Measurements from ENCODE around the gene ZNF446. TPM values are rescaled to one million over a fixed set of nuclear protein-coding genes. Genes with fewer than 3 reads are reported as not detected.
"Not testable (repeated sequence)": the region's sequence is repeated elsewhere in the genome, so short reads cannot be mapped to it uniquely, and the experiment has no call there.

The ZNF446 gene
- total RNA-seq, 2 donors from 2014 or later = 13.9 to 17.3 TPM

DNA sequence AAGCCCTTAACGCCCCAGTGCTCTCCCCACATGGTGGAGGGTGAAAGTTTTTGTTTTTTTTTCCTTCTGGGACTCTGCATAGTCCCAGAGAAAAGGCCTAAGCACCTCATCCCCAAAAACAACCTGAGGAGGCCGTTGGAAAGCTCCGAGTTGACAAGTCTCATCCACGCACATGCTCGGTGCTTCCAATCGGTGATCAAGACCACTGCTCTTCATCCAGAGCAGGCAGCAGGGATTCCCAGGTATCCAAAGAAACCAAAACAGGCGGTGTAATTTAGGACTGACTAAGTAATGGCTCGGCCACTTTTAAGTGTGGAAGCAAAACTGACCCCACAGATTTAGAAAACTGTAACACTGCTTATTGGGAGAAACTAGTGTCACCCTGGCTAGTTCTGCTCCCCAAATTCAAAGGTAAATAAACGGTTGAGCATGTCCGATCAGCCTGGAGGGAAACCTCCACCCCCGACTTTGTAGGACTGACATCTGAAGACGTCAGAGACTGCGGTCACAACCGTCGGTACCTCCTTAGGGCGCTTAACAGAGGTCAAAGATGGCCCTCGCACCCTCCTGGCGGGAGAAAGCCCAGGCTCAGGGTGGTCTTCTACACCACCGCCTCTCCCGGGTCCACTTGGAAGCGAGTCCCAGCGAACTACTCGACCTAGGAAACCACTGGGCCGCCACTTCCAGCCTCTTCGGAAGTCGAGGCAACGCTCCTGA, 997 bp upstream of the ZNF446 start:
- no peak for DNase-seq
- peak overlapping the region; percentile 90 for H3K4me3 Mint-ChIP-seq
- peak overlapping the region; percentile 95 for H3K27ac Mint-ChIP-seq
- peak; percentile 48 for ATAC-seq
- H3K9me3 ChIP-seq (ENCODE audit: control insufficient read depth, low read length, poor library complexity, severe bottlenecking) = no peaks in the 10 kb centered on the region
- H3K4me1 Mint-ChIP-seq = peaks cover 17% of the 10 kb centered on the region
- H3K27me3 Mint-ChIP-seq = no peaks in the 10 kb centered on the region
- H3K36me3 Mint-ChIP-seq (ENCODE audit: low read depth) = peaks cover 2% of the 10 kb centered on the region

DNA sequence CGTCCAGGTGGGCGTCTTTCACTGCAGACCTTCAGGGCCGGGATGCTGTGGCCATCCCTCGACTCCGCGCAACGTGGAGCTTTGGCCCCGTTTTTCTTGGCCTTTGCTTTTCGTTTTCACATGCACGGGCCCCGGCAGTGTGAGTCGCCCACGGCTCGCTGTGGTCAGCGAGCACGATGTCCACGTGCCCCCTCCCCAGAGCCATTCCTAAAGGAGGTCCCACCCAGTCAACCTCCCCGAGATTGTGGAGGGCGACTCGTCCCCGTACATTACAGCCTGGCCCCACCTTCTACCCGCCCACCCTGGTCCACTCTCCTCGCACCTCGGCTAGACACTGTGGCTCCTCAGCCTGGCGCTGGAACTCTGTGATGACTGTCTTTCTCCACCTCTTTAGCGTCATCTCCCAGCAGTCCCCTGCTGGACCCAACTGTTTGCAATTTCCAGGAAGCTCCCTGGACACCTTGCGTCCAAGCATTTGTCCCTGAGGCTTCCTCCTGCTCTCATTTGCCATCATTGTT, 405 bp downstream of the ZNF446 start:
- ATAC-seq = no peak

DNA sequence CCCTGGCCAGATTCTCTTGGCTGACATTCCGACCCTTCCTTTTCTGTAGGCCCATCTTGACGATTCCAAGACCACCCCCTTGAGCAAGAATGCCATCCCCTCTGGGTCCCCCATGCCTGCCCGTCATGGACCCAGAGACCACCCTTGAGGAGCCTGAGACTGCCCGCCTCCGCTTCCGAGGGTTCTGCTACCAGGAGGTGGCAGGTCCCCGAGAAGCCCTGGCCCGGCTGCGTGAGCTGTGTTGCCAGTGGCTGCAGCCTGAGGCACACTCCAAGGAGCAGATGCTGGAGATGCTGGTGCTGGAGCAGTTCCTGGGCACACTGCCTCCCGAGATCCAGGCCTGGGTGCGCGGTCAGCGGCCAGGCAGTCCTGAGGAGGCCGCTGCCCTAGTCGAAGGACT, 978 bp downstream of the ZNF446 start:
- H3K27ac Mint-ChIP-seq = peak overlapping the region; percentile 95
- peaks cover under 1% of the 10 kb centered on the region for H3K36me3 Mint-ChIP-seq (ENCODE audit: low read depth)
- H3K27me3 Mint-ChIP-seq = no peaks in the 10 kb centered on the region
- ATAC-seq (no peak), DNase-seq (no peak)
- H3K9me3 ChIP-seq (ENCODE audit: control insufficient read depth, low read length, poor library complexity, severe bottlenecking) = no peaks in the 10 kb centered on the region
- peak overlapping the region; percentile 90 for H3K4me3 Mint-ChIP-seq
- peaks cover 19% of the 10 kb centered on the region for H3K4me1 Mint-ChIP-seq

More for the DNA sequence above, 405 bp downstream of the ZNF446 start:
- Mint-ChIP-seq H3K27me3 (no peaks in the 10 kb centered on the region), H3K4me1 (peaks cover 19% of the 10 kb centered on the region), H3K36me3 (ENCODE audit: low read depth) (no peaks in the 10 kb centered on the region), H3K4me3 (peak overlapping the region; percentile 90), H3K27ac (peak overlapping the region; percentile 95)
- no peak for DNase-seq
- H3K9me3 ChIP-seq (ENCODE audit: control insufficient read depth, low read length, poor library complexity, severe bottlenecking) = no peaks in the 10 kb centered on the region

DNA sequence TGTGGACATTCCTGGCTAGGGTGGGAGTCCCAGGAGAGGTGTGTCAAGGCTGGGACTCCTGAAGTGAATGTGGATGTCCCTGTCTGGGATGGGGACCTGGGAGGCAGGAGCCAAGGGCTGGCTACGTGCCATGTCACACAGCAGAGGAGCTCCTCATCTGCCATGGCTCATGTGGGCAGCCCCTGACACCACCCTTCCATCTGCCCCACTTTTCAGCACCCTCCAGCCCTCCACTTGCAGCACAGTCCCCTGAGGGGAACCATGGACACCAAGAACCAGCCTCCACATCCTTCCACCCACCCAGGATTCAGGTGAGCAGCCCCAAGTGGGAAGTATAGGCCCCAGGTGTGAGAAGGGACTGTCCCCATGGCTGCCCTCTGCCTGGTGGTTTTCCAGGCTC, 1.7 kb downstream of the ZNF446 start:
- Mint-ChIP-seq H3K36me3 (ENCODE audit: low read depth) (peaks cover 3% of the 10 kb centered on the region), H3K4me1 (peaks cover 19% of the 10 kb centered on the region), H3K4me3 (peak overlapping the region; percentile 47), H3K27me3 (no peaks in the 10 kb centered on the region), H3K27ac (peak overlapping the region; percentile 21)
- no peak for DNase-seq
- ATAC-seq = no peak
- no peaks in the 10 kb centered on the region for H3K9me3 ChIP-seq (ENCODE audit: control insufficient read depth, low read length, poor library complexity, severe bottlenecking)

DNA sequence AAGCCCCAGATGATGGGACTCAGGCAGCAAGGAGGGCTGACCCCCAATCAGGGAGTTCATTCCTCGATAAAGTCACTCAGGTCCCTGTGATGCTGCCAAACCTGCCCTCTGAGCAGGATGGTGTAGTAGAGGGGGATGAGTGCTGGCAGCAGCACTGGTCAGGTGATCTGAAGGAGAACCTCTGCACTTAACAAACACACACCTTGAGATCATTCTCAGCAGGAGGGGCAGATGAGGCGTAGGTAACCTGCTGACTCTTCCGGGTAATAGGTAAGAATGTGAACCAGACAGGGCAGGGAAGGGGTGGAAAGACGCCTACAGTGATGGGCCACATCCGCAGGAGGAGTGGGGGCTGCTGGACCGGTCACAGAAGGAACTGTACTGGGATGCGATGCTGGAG, 3.2 kb downstream of the ZNF446 start:
- no peaks in the 10 kb centered on the region for H3K9me3 ChIP-seq (ENCODE audit: control insufficient read depth, low read length, poor library complexity, severe bottlenecking)
- H3K36me3 Mint-ChIP-seq (ENCODE audit: low read depth) = peaks cover 3% of the 10 kb centered on the region
- peaks cover 17% of the 10 kb centered on the region for H3K4me1 Mint-ChIP-seq
- no peak for ATAC-seq
- peak overlapping the region; percentile 21 for H3K27ac Mint-ChIP-seq
- H3K27me3 Mint-ChIP-seq = no peaks in the 10 kb centered on the region
- H3K4me3 Mint-ChIP-seq = no peak overlapping the region
- DNase-seq = no peak

DNA sequence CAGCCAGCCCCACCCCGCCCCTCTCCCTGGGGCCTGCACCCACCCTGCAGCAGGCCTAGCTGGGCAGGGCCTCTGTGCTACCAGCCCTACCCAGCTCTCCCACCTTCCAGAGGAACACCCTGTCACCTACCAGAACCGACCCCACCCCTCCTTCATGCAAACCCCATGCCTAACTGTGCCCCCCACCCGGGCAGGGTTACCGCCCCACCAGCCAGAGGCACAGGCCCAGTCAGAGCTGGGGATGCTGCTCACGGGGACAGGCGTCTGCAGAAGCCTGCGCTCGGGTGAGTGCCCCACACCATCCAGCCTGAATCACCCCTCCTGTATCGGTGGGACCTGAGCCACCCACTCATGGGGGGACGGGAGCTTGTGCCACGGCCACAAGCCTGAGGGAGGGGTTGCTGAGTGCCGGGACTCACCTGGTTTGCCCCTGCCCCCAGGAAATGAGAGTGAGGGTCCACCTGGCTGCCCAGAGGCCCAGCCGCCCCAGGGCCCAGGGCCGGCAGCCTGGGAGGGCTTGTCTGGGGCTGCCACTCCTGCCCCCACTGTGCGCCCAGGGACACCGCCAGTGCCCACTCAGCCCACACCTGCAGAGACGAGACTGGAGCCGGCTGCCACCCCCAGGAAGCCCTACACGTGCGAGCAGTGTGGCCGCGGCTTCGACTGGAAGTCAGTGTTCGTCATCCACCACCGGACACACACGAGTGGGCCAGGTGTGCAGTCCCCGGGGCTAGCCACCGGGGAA, 3.8 kb downstream of the ZNF446 start:
- H3K4me3 Mint-ChIP-seq = no peak overlapping the region
- H3K27ac Mint-ChIP-seq = no peak overlapping the region
- H3K36me3 Mint-ChIP-seq (ENCODE audit: low read depth) = peaks cover 3% of the 10 kb centered on the region
- H3K9me3 ChIP-seq (ENCODE audit: control insufficient read depth, low read length, poor library complexity, severe bottlenecking) = no peaks in the 10 kb centered on the region
- DNase-seq (no peak), ATAC-seq (no peak)
- peaks cover 14% of the 10 kb centered on the region for H3K4me1 Mint-ChIP-seq
- H3K27me3 Mint-ChIP-seq = no peaks in the 10 kb centered on the region

DNA sequence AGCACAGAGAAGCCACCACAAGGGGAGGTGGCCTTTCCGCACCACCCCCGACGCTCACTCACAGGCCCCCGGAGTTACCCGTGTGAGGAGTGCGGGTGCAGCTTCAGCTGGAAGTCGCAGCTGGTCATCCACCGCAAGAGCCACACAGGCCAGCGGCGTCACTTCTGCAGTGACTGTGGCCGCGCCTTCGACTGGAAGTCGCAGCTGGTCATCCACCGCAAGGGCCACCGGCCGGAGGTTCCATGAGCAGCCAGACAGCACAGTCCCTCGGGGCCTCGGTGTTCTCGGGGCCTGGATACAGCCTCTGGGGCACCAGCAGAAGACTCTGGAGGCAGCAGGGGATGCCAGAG, 4.3 kb downstream of the ZNF446 start:
- no peak overlapping the region for H3K27ac Mint-ChIP-seq
- no peak overlapping the region for H3K4me3 Mint-ChIP-seq
- H3K36me3 Mint-ChIP-seq (ENCODE audit: low read depth) = peaks cover 3% of the 10 kb centered on the region
- no peaks in the 10 kb centered on the region for H3K27me3 Mint-ChIP-seq
- DNase-seq (no peak), ATAC-seq (no peak)
- no peaks in the 10 kb centered on the region for H3K9me3 ChIP-seq (ENCODE audit: control insufficient read depth, low read length, poor library complexity, severe bottlenecking)
- H3K4me1 Mint-ChIP-seq = peaks cover 11% of the 10 kb centered on the region

DNA sequence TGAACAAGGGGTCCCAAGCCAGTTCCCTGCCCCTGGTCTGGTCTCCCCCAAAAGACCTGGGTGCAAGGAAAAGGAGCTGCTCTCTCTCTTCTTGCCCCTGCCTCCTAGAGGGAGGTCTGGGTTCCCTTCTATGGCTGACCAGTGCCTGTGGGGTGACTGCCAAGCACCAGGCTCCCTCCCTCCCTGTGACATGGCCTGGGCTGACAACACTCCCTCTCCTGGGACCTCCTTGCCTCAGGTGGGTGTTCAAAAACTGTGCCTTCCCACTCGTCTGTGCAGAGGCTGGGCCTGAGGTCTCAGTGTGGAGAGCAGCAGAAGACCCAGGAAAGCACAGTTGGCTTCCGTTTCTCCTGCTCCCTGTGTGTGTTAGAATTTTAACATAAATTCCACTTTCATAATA, 4.7 kb downstream of the ZNF446 start:
- H3K27ac Mint-ChIP-seq = no peak overlapping the region
- peaks cover 3% of the 10 kb centered on the region for H3K36me3 Mint-ChIP-seq (ENCODE audit: low read depth)
- H3K9me3 ChIP-seq (ENCODE audit: control insufficient read depth, low read length, poor library complexity, severe bottlenecking) = no peaks in the 10 kb centered on the region
- no peaks in the 10 kb centered on the region for H3K27me3 Mint-ChIP-seq
- H3K4me1 Mint-ChIP-seq = peaks cover 11% of the 10 kb centered on the region
- ATAC-seq (no peak), DNase-seq (no peak)
- H3K4me3 Mint-ChIP-seq = no peak overlapping the region

DNA sequence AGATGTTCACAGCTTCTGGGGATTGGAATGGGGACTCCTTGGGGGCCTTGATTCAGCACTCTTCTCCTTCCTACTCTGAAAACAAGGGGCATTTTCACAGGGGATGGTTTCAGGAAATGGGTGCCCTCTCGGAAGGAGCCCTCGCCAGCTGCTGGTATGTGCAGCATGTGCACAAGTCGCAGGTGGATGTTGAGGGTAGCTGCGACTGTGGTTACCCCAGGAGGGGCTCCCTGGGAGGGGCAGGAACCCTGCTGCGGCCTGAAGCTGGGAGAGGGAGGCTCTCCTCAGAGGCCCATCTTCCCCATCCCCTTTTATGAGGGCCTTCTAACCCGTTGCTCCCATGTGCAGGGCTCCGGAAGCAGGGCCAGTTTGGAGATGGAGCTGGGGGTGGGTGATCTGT, 6.2 kb downstream of the ZNF446 start:
- Mint-ChIP-seq H3K27me3 (no peaks in the 10 kb centered on the region), H3K36me3 (ENCODE audit: low read depth) (peaks cover 3% of the 10 kb centered on the region), H3K4me3 (no peak overlapping the region), H3K4me1 (peaks cover 5% of the 10 kb centered on the region), H3K27ac (no peak overlapping the region)
- no peak for DNase-seq
- no peak for ATAC-seq
- no peaks in the 10 kb centered on the region for H3K9me3 ChIP-seq (ENCODE audit: control insufficient read depth, low read length, poor library complexity, severe bottlenecking)

DNA sequence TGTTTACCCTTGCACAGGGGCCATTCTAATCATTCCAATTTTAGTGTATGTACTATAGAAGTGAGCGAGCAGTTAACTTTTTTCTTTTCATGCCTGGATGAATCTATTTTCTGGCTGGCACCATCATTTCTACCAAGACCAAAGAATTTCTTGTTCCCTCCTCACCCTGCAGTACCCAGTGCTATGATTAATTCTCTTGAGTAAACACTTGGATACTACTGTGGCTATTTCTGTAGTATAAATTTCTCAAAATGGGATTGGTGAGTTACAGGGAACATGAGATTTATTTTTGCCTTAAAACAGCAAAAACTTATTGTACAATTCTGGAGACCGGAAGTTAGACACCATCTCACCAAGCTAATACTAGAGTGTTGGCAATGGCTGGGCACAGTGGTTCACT, 7.6 kb downstream of the ZNF446 start:
- Mint-ChIP-seq H3K27ac (no peak overlapping the region), H3K36me3 (ENCODE audit: low read depth) (peaks cover 3% of the 10 kb centered on the region), H3K4me3 (no peak overlapping the region), H3K4me1 (peaks cover 2% of the 10 kb centered on the region), H3K27me3 (no peaks in the 10 kb centered on the region)
- DNase-seq (no peak), ATAC-seq (no peak)
- H3K9me3 ChIP-seq (ENCODE audit: control insufficient read depth, low read length, poor library complexity, severe bottlenecking) = no peaks in the 10 kb centered on the region

DNA sequence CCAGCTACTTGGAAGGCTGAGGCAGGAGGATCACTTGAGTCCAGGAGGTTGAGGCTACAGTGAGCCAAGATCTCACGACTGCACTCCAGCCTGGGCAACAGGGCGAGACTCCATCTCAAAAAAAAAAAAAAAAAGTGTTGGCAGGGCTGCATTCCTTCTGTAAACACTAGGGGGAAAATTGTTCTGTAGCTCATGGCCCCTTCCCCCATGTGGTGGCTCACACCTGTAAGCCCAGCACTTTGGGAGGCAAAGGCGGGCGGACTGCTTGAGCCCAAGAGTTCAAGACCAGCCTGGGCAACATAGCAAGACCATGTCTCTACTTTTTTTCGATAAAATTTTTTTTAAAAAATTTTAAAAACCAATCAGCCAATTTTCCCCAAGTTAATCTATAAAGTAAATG, 8.2 kb downstream of the ZNF446 start:
- not testable (repeated sequence) for H3K27ac Mint-ChIP-seq; DNase-seq; H3K36me3 Mint-ChIP-seq (ENCODE audit: low read depth); ATAC-seq; H3K4me3 Mint-ChIP-seq; H3K4me1 Mint-ChIP-seq; H3K27me3 Mint-ChIP-seq; H3K9me3 ChIP-seq (ENCODE audit: control insufficient read depth, low read length, poor library complexity, severe bottlenecking)

DNA sequence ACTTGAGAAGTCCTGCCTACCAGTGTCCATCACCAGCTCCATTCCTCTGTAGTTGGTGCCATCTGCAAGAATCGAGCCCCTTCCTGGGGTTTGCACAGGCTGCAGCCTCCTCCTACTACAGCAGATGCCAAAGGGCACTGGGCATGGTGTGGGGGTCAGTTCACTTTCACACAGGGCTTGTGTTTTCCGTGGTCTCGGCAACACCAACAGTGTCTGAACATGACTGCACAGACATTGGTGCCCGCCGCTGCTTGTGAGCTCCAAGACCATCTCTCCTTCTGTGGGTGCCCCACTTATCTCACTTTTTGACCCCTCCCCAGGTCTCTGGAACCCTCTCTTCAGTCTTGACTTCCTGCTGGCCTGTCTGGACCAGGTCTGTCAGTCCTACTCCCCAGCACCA, 15.2 kb downstream of the ZNF446 start:
- no peaks in the 10 kb centered on the region for H3K4me1 Mint-ChIP-seq
- ATAC-seq (no peak), DNase-seq (no peak)
- no peaks in the 10 kb centered on the region for H3K27me3 Mint-ChIP-seq
- no peaks in the 10 kb centered on the region for H3K36me3 Mint-ChIP-seq (ENCODE audit: low read depth)
- no peaks in the 10 kb centered on the region for H3K9me3 ChIP-seq (ENCODE audit: control insufficient read depth, low read length, poor library complexity, severe bottlenecking)
- H3K27ac Mint-ChIP-seq = no peak overlapping the region
- no peak overlapping the region for H3K4me3 Mint-ChIP-seq

DNA sequence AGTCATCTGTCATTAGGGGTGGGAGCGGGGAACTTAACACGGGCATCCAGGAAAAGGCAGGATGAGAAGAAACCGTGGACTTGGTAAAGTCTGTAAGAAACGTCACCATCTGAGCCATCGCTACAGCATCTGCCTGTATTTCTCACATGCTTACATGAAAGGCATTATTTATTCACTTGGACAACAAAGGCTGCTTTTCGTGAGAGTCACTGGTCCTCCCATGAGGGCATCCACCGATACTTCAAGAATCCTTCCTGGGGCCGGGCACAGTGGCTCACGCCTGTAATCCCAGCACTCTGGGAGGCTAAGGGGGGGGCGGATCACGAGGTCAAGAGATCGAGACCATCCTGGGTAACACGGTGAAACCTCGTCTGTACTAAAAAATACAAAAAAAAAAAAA, 16.1 kb downstream of the ZNF446 start:
- Mint-ChIP-seq H3K4me3 (no peak overlapping the region), H3K36me3 (ENCODE audit: low read depth) (no peaks in the 10 kb centered on the region), H3K27me3 (no peaks in the 10 kb centered on the region), H3K4me1 (peaks cover 4% of the 10 kb centered on the region), H3K27ac (no peak overlapping the region)
- DNase-seq (no peak), ATAC-seq (no peak)
- H3K9me3 ChIP-seq (ENCODE audit: control insufficient read depth, low read length, poor library complexity, severe bottlenecking) = no peaks in the 10 kb centered on the region
